Mesendoderm (in vitro differentiated cells): ENCODE data around the gene NUDT19.

Experiments used
- DNase-seq: peaks from one replicate; pipeline ENCODE4 v3.0.0; 2013
- H2AK5ac ChIP-seq: 2 replicates; pipeline ENCODE4 v1.6.1; 2013; ENCODE audit warnings: low read length, inconsistent platforms
- H2BK120ac ChIP-seq: 2 replicates; pipeline ENCODE4 v1.6.1; 2013; ENCODE audit warnings: low read depth, mild to moderate bottlenecking, low read length, moderate library complexity, mixed read lengths
- H2BK15ac ChIP-seq: replicated peaks from 2 replicates; pipeline ENCODE4 v1.6.1; 2013; ENCODE audit warnings: low read depth, mild to moderate bottlenecking, moderate library complexity
- H2BK5ac ChIP-seq: 2 replicates; pipeline ENCODE4 v1.6.1; 2013; ENCODE audit warnings: low read length, inconsistent platforms
- H3K18ac ChIP-seq: 2 replicates; pipeline ENCODE4 v1.6.1; 2013; ENCODE audit warnings: mild to moderate bottlenecking, low read length, mixed read lengths
- H3K23ac ChIP-seq: one replicate; pipeline ENCODE4 v1.6.1; 2013; ENCODE audit warnings: low read length
- H3K27ac ChIP-seq: 2 replicates; pipeline ENCODE4 v1.5.1; 2013; ENCODE audit warnings: low read depth, mild to moderate bottlenecking, inconsistent platforms, low read length, moderate library complexity
- H3K27me3 ChIP-seq: 2 replicates; pipeline ENCODE4 v1.6.1; 2013; ENCODE audit warnings: low read length, control low read depth, mild to moderate bottlenecking, inconsistent platforms; ENCODE audit not compliant: insufficient read depth, poor library complexity
- H3K36me3 ChIP-seq: 2 replicates; pipeline ENCODE4 v1.6.1; 2013; ENCODE audit warnings: low read length, inconsistent platforms; ENCODE audit not compliant: control insufficient read depth, insufficient read depth
- H3K4ac ChIP-seq: one replicate; pipeline ENCODE4 v1.6.1; 2013; ENCODE audit warnings: low read depth, mild to moderate bottlenecking, low read length, moderate library complexity
- H3K4me1 ChIP-seq: 2 replicates; pipeline ENCODE4 v1.6.1; 2013; ENCODE audit warnings: low read depth, low read length, inconsistent platforms; ENCODE audit not compliant: control insufficient read depth
- H3K4me2 ChIP-seq: 2 replicates; pipeline ENCODE4 v1.6.1; 2013; ENCODE audit warnings: low read length
- H3K4me3 ChIP-seq: 2 replicates; pipeline ENCODE4 v1.5.1; 2013; ENCODE audit warnings: mild to moderate bottlenecking, low read length
- H3K56ac ChIP-seq: one replicate; pipeline ENCODE4 v1.6.1; 2013; ENCODE audit warnings: low read length
- H3K79me1 ChIP-seq: 2 replicates; pipeline ENCODE4 v1.6.1; 2013; ENCODE audit warnings: low read length, inconsistent platforms
- H3K79me2 ChIP-seq: 2 replicates; pipeline ENCODE4 v1.6.1; 2013; ENCODE audit warnings: mild to moderate bottlenecking, low read length; ENCODE audit not compliant: control insufficient read depth, insufficient read depth
- H3K9ac ChIP-seq: 2 replicates; pipeline ENCODE4 v1.6.1; 2013; ENCODE audit warnings: low read length, inconsistent platforms
- H4K5ac ChIP-seq: one replicate; pipeline ENCODE4 v1.6.1; 2013; ENCODE audit warnings: low read length
- H4K8ac ChIP-seq: one replicate; pipeline ENCODE4 v1.6.1; 2013; ENCODE audit warnings: low read depth, mild to moderate bottlenecking, control low read depth, low read length, moderate library complexity
- WGBS: extraction: QIAGEN DNeasy Blood & Tissue Kit; methylation state at CpG from one replicate; pipeline ENCODE4 v1.1.7; 2013; ENCODE audit warnings: low lambda C conversion rate, missing lambda C conversion rate; ENCODE audit not compliant: insufficient coverage; ENCODE audit errors: extremely low coverage; 5-methylcytosine and 5-hydroxymethylcytosine counted together

Gene NUDT19

DNA sequence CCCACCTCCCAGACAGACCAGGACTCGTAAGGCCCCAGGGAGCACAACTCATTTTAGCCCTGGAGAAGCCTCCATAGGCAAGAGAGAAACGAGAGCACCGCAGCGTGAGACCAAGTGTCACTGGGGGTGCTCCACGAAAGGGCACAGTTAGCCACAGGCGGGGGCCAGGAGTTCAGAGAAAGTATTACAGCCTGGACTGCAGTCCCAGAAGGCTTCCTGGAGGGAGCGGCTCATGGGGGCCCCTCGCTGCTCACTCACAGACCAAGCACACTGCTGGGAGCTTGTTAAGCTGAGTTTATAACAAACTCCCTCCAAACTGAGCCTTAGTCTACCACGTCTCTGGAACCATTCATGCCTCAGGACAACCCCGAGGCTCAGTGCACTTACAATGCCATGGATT, 33.1 kb upstream of the NUDT19 start:
- Histone ChIP-seq H3K56ac (no peak overlapping the region), H3K79me1 (peaks cover 2% of the 10 kb centered on the region), H3K79me2 (peaks cover 4% of the 10 kb centered on the region), H2BK5ac (no peak overlapping the region), H3K27me3 (no peaks in the 10 kb centered on the region), H4K8ac (no peak overlapping the region), H2AK5ac (no peak overlapping the region), H3K18ac (no peak overlapping the region), H2BK15ac (no peak overlapping the region), H3K9ac (no peak overlapping the region), H3K27ac (no peak overlapping the region), H3K4me2 (no peak overlapping the region), H4K5ac (no peak overlapping the region), H2BK120ac (no peak overlapping the region), H3K4me1 (no peaks in the 10 kb centered on the region), H3K36me3 (no peaks in the 10 kb centered on the region), H3K4ac (no peak overlapping the region), H3K4me3 (no peak overlapping the region), H3K23ac (no peak overlapping the region)
- WGBS, result no CpG with 5 or more reads among the region's 10 CpGs
- no peak for DNase-seq

DNA sequence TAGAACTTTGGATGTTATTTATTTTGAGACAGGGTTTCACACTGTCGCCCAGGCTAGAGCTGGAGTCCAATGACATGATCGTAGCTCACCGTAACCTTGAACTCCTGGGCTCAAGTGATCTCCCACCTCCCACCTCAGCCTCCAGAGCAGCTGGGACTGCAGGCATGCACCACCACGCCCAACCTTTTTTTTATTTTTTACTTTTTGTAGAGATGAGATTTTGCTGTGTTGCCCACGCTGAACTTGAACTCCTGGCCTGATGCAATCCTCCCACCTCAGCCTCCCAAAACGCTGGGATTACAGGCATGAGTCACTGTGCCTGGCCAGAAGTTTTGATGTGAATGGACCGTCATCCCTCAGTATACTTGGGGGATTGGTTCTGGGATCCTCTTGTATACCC, 30.3 kb upstream of the NUDT19 start:
- Histone ChIP-seq H2BK120ac (no peak overlapping the region), H3K56ac (no peak overlapping the region), H4K8ac (no peak overlapping the region), H3K79me1 (peaks cover 2% of the 10 kb centered on the region), H3K79me2 (peaks cover 6% of the 10 kb centered on the region), H3K4me2 (no peak overlapping the region), H3K4me3 (no peak overlapping the region), H3K18ac (no peak overlapping the region), H2AK5ac (no peak overlapping the region), H3K36me3 (no peaks in the 10 kb centered on the region), H2BK5ac (no peak overlapping the region), H3K9ac (no peak overlapping the region), H3K27me3 (no peaks in the 10 kb centered on the region), H3K4me1 (no peaks in the 10 kb centered on the region), H3K4ac (no peak overlapping the region), H4K5ac (no peak overlapping the region), H3K27ac (no peak overlapping the region), H2BK15ac (no peak overlapping the region), H3K23ac (no peak overlapping the region)
- DNase-seq, result no peak
- no CpG with 5 or more reads among the region's 7 CpGs for WGBS

GRCh38 chr19:32662186-32662585, 29.4 kb upstream of the NUDT19 start:
- H3K27me3 ChIP-seq, result no peaks in the 10 kb centered on the region
- H3K4me3 ChIP-seq, result no peak overlapping the region
- no peak overlapping the region for H3K56ac ChIP-seq
- no peaks in the 10 kb centered on the region for H3K36me3 ChIP-seq
- no CpG with 5 or more reads among the region's 3 CpGs for WGBS
- no peak overlapping the region for H2AK5ac ChIP-seq
- H3K4ac ChIP-seq, result no peak overlapping the region
- no peak for DNase-seq
- H2BK15ac ChIP-seq, result no peak overlapping the region
- no peak overlapping the region for H3K9ac ChIP-seq
- H3K27ac ChIP-seq, result no peak overlapping the region
- no peak overlapping the region for H3K18ac ChIP-seq
- H4K5ac ChIP-seq, result no peak overlapping the region
- no peak overlapping the region for H4K8ac ChIP-seq
- H2BK120ac ChIP-seq, result no peak overlapping the region
- H3K79me1 ChIP-seq, result peaks cover 5% of the 10 kb centered on the region
- H3K4me1 ChIP-seq, result no peaks in the 10 kb centered on the region
- H3K79me2 ChIP-seq, result peaks cover 9% of the 10 kb centered on the region
- H2BK5ac ChIP-seq, result no peak overlapping the region
- H3K4me2 ChIP-seq, result no peak overlapping the region
- H3K23ac ChIP-seq, result no peak overlapping the region

GRCh38 chr19:32666084-32666483, 25.5 kb upstream of the NUDT19 start:
- no peak overlapping the region for H4K5ac ChIP-seq
- H2BK15ac ChIP-seq, result no peak overlapping the region
- no CpG with 5 or more reads among the region's 6 CpGs for WGBS
- no peaks in the 10 kb centered on the region for H3K4me1 ChIP-seq
- H3K4me2 ChIP-seq, result no peak overlapping the region
- DNase-seq, result no peak
- H3K56ac ChIP-seq, result no peak overlapping the region
- H3K9ac ChIP-seq, result no peak overlapping the region
- no peak overlapping the region for H3K4ac ChIP-seq
- peaks cover 8% of the 10 kb centered on the region for H3K79me1 ChIP-seq
- no peak overlapping the region for H2AK5ac ChIP-seq
- H2BK120ac ChIP-seq, result no peak overlapping the region
- H3K36me3 ChIP-seq, result no peaks in the 10 kb centered on the region
- no peak overlapping the region for H2BK5ac ChIP-seq
- H3K23ac ChIP-seq, result no peak overlapping the region
- no peak overlapping the region for H3K4me3 ChIP-seq
- H3K18ac ChIP-seq, result no peak overlapping the region
- peaks cover 16% of the 10 kb centered on the region for H3K79me2 ChIP-seq
- H4K8ac ChIP-seq, result no peak overlapping the region
- no peaks in the 10 kb centered on the region for H3K27me3 ChIP-seq
- no peak overlapping the region for H3K27ac ChIP-seq

DNA sequence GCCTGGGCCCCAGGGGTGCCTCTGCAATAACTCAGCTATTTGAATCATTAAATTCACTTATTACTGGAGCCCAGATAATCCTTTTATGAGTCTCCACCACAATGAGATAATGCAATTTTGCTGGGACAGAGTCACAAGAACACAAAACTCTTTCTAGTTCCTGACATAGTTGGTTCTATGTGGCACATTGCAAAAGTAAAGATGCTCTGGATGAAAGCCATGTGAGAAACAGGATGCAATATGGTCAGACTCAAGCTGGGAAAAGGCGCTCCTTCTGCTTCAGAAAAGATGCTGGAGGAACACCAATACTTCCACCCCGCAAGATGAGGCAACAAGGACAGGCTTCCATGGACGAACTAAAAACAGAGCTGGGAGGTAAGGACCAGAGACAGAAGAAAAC, 22.3 kb upstream of the NUDT19 start:
- DNase-seq, result no peak
- no peak overlapping the region for H2BK5ac ChIP-seq
- no peak overlapping the region for H2BK15ac ChIP-seq
- H3K36me3 ChIP-seq, result no peaks in the 10 kb centered on the region
- no CpG with 5 or more reads among the region's 3 CpGs for WGBS
- H3K27ac ChIP-seq, result no peak overlapping the region
- no peak overlapping the region for H3K23ac ChIP-seq
- no peak overlapping the region for H3K4me2 ChIP-seq
- no peak overlapping the region for H3K56ac ChIP-seq
- no peaks in the 10 kb centered on the region for H3K27me3 ChIP-seq
- H3K79me1 ChIP-seq, result peaks cover 26% of the 10 kb centered on the region
- H4K8ac ChIP-seq, result no peak overlapping the region
- no peak overlapping the region for H3K9ac ChIP-seq
- no peak overlapping the region for H4K5ac ChIP-seq
- H2BK120ac ChIP-seq, result no peak overlapping the region
- no peak overlapping the region for H3K4ac ChIP-seq
- H3K79me2 ChIP-seq, result peaks cover 32% of the 10 kb centered on the region
- no peak overlapping the region for H2AK5ac ChIP-seq
- H3K18ac ChIP-seq, result no peak overlapping the region
- H3K4me1 ChIP-seq, result no peaks in the 10 kb centered on the region
- H3K4me3 ChIP-seq, result no peak overlapping the region

- Histone ChIP-seq H3K27me3 (peaks cover 12% of the 10 kb centered on the region), H3K36me3 (no peaks in the 10 kb centered on the region), H3K4me2 (no peak overlapping the region), H3K79me2 (peaks cover 27% of the 10 kb centered on the region), H3K56ac (no peak overlapping the region), H3K27ac (no peak overlapping the region), H4K8ac (no peak overlapping the region), H3K9ac (no peak overlapping the region), H3K18ac (no peak overlapping the region), H2BK15ac (no peak overlapping the region), H3K79me1 (peaks cover 23% of the 10 kb centered on the region), H3K4ac (no peak overlapping the region), H3K4me1 (no peaks in the 10 kb centered on the region), H2AK5ac (no peak overlapping the region), H3K4me3 (no peak overlapping the region), H2BK120ac (no peak overlapping the region), H4K5ac (no peak overlapping the region), H2BK5ac (no peak overlapping the region), H3K23ac (peak overlapping the region; percentile 80)
- no peak for DNase-seq
- no CpG with 5 or more reads among the region's 14 CpGs for WGBS
These were observed 19.6 kb upstream of the NUDT19 start for GRCh38 chr19:32671883-32672593.
